Naive thymus-derived CD4-positive, alpha-beta T cell (primary cell): ENCODE measurements around the gene HPS3. TPM values are rescaled to one million over a fixed set of nuclear protein-coding genes. Genes with fewer than 3 reads are reported as not detected.

Experiments used
- ATAC-seq: fragments of 150-1000 bp; cut with Tn5 transposase; 2 replicates; pipeline ENCODE4 v1.10.0; 2021; ENCODE audit warnings: mild to moderate bottlenecking, moderate library complexity
- CTCF ChIA-PET: fragments of 350-600 bp; sonication (Branson Sonifier 250); formaldehyde crosslinking; loops from one replicate; lab custom pipeline; 2021; ENCODE audit warnings: antibody characterized with exemption; lab: Charles Lee
- POLR2A ChIA-PET: fragments of 350-600 bp; sonication (Branson Sonifier 250); formaldehyde crosslinking; loops from one replicate; lab custom pipeline; 2021; ENCODE audit warnings: antibody characterized with exemption, inconsistent platforms; lab: Charles Lee
- DNase-seq, 9 donors: peaks; one replicate each; pipeline versions ENCODE4 v3.0.0 to v3.0.0-alpha.2; 2020 to 2022; ENCODE audit warnings: mixed read lengths in 1 of 9
- H3K27ac ChIP-seq: one replicate; pipeline ENCODE4 v1.7.0; 2013; ENCODE audit warnings: mild to moderate bottlenecking, low read depth, low read length, moderate library complexity
- H3K27me3 ChIP-seq, 2 donors: one replicate each; pipeline ENCODE4 v1.7.0; 2013; ENCODE audit warnings: low read length in 2 of 2, mild to moderate bottlenecking in 2 of 2, moderate library complexity in 2 of 2; ENCODE audit not compliant: control insufficient read depth in 2 of 2, insufficient read depth in 2 of 2
- H3K36me3 ChIP-seq, 3 experiments: 1 replicate in 2 of 3; 2 replicates in 1 of 3; pipeline ENCODE4 v1.7.0; 2013; ENCODE audit warnings: low read length in 3 of 3, mild to moderate bottlenecking in 3 of 3, moderate library complexity in 1 of 3; ENCODE audit not compliant: insufficient read depth in 3 of 3, control insufficient read depth in 2 of 3
- H3K4me1 ChIP-seq, 2 donors: one replicate each; pipeline ENCODE4 v1.7.0; 2013; ENCODE audit warnings: low read length in 2 of 2, mild to moderate bottlenecking in 2 of 2, moderate library complexity in 1 of 2; ENCODE audit not compliant: control insufficient read depth in 2 of 2, insufficient read depth in 2 of 2
- H3K4me3 ChIP-seq: 2 replicates; pipeline ENCODE4 v1.7.0; 2013; ENCODE audit warnings: mild to moderate bottlenecking, low read length
- H3K9me3 ChIP-seq, 3 experiments: 1 replicate in 2 of 3; 2 replicates in 1 of 3; pipeline ENCODE4 v1.7.0; 2013; ENCODE audit warnings: low read length in 3 of 3; ENCODE audit not compliant: control insufficient read depth in 2 of 3
- H3K27ac Mint-ChIP-seq, 9 donors: one replicate each; pipeline ENCODE4 v1.8.0; 2020 to 2022; ENCODE audit warnings: mixed read lengths in 9 of 9, mild to moderate bottlenecking in 8 of 9, moderate library complexity in 5 of 9, inconsistent platforms in 2 of 9
- H3K27me3 Mint-ChIP-seq, 5 donors: one replicate each; pipeline ENCODE4 v1.8.0; 2021 to 2022; ENCODE audit warnings: mixed read lengths in 5 of 5, mild to moderate bottlenecking in 1 of 5
- H3K36me3 Mint-ChIP-seq, 5 donors: one replicate each; pipeline ENCODE4 v1.8.0; 2020 to 2022; ENCODE audit warnings: mixed read lengths in 5 of 5, mild to moderate bottlenecking in 3 of 5, inconsistent platforms in 1 of 5
- H3K4me1 Mint-ChIP-seq, 7 donors: one replicate each; pipeline ENCODE4 v1.8.0; 2020 to 2022; ENCODE audit warnings: mixed read lengths in 7 of 7, mild to moderate bottlenecking in 3 of 7, inconsistent platforms in 1 of 7
- H3K4me3 Mint-ChIP-seq, 10 donors: one replicate each; pipeline ENCODE4 v1.8.0; 2020 to 2022; ENCODE audit warnings: mild to moderate bottlenecking in 10 of 10, mixed read lengths in 10 of 10, moderate library complexity in 6 of 10, inconsistent platforms in 2 of 10
- H3K9me3 Mint-ChIP-seq, 11 donors: one replicate each; pipeline ENCODE4 v1.8.0; 2020 to 2022; ENCODE audit warnings: mixed read lengths in 11 of 11, mild to moderate bottlenecking in 4 of 11, inconsistent platforms in 1 of 11, moderate library complexity in 1 of 11
- intact Hi-C, 2 donors: fragments of 100-400 bp; cut with micrococcal nuclease; formaldehyde crosslinking; loops; one replicate each; pipeline ENCODE4 v1.15.1; 2023
- polyA plus RNA-seq, 2 donors: library from polyadenylated mRNA; unstranded; fragments of 300-500 nt; fragmentation: Illumina TruSeq; gene quantifications; one replicate each; pipeline ENCODE4 v1.2.3, GENCODE V29; 2021
- total RNA-seq, 6 experiments: library from RNA in 5 of 6; stranded (reverse) in 5 of 6; gene quantifications; 1 replicate in 5 of 6; 2 replicates in 1 of 6; pipeline ENCODE4 v1.2.3 and lab custom pipeline; 2021 to 2026

HPS3 gene
- total and polyA plus RNA-seq, 7 experiments from 2014 or later = 13.6 to 33.5 (median 24.3) TPM

GRCh38 chr3:149086232-149086988 is 43.0 kb upstream of the HPS3 start, which contains the start of gene HLTF:
Gene HLTF, minus strand, starts transcription at chr3:149086533. Its CDS starts 197 bp downstream, at chr3:149086336.
- Mint-ChIP-seq H3K4me1 (peaks cover 15 to 28% (median 22%) of the 10 kb centered on the region in 7 donors), H3K27me3 (no peaks in the 10 kb centered on the region)
- peak within 1 kb of the TSS; percentile 97 for H3K4me3 ChIP-seq

GRCh38 chr3:149087208-149087607 is 42.2 kb upstream of the HPS3 start:
- H3K36me3 Mint-ChIP-seq = peaks cover 0 to 7% (median 3%) of the 10 kb centered on the region in 5 donors

More at GRCh38 chr3:149086232-149086988, 43.0 kb upstream of the HPS3 start, which contains the start of gene HLTF:
- peaks cover 4 to 18% of the 10 kb centered on the region in 2 donors for H3K4me1 ChIP-seq
- Mint-ChIP-seq H3K9me3 (peaks cover 0 to 1% (median 0%) of the 10 kb centered on the region in 11 donors), H3K4me3 (peak within 1 kb of the TSS; percentile 84 to 100 (median 97)), H3K36me3 (peaks cover 0 to 9% (median 3%) of the 10 kb centered on the region in 5 donors), H3K27ac (peak within 1 kb of the TSS; percentile 54 to 95 (median 86))
- intact Hi-C loops = loop anchor here (1.0 to 10.0 kb wide), 12 partner anchors 34 to 1676 kb away; partner anchors contain the start of genes GYG1 (in 2 of the 2), HPS3 (in 2 of the 2), RNF13 (in 2 of the 2) and COMMD2 (in 1 of the 2)
- peak; percentile 99 for ATAC-seq
- no peaks in the 10 kb centered on the region for H3K9me3 ChIP-seq
- no peaks in the 10 kb centered on the region for H3K27me3 ChIP-seq
- peak within 1 kb of the TSS; percentile 64 for H3K27ac ChIP-seq
- H3K36me3 ChIP-seq = no peaks in the 10 kb centered on the region
- DNase-seq = peak; percentile 75 to 93 (median 90)
- ChIA-PET CTCF (interaction anchor here (0.6 kb wide), 1 partner anchor 9 kb away, joined by 3 read pairs; no protein-coding TSS in a partner anchor), POLR2A (interaction anchor here (1.7 kb wide), 1 partner anchor 94 kb away, joined by 4 read pairs; no protein-coding TSS in a partner anchor)

GRCh38 chr3:149089395-149089794 is 40.0 kb upstream of the HPS3 start:
- Histone ChIP-seq H3K4me1 (peaks cover 4 to 16% of the 10 kb centered on the region in 2 donors), H3K36me3 (no peaks in the 10 kb centered on the region), H3K9me3 (no peaks in the 10 kb centered on the region), H3K4me3 (no peak overlapping the region), H3K27ac (no peak overlapping the region), H3K27me3 (no peaks in the 10 kb centered on the region)
- ChIA-PET CTCF (no interaction called here), POLR2A (no interaction called here)
- H3K4me1 Mint-ChIP-seq = peaks cover 7 to 17% (median 14%) of the 10 kb centered on the region in 7 donors
- DNase-seq (no peak), ATAC-seq (no peak)
- H3K36me3 Mint-ChIP-seq = peaks cover 0 to 3% (median 0%) of the 10 kb centered on the region in 5 donors
- peak overlapping the region in 1 of 9 donors; percentile 14 for H3K27ac Mint-ChIP-seq
- H3K4me3 Mint-ChIP-seq = no peak overlapping the region
- no peaks in the 10 kb centered on the region for H3K27me3 Mint-ChIP-seq
- intact Hi-C loops = loop anchor here (5.0 to 10.0 kb wide), 4 partner anchors 37 to 1673 kb away; partner anchors contain the start of genes RNF13 (in 1 of the 2) and SIAH2 (in 1 of the 2)
- H3K9me3 Mint-ChIP-seq = peaks cover 0 to 1% (median 0%) of the 10 kb centered on the region in 11 donors

More at GRCh38 chr3:149087208-149087607, 42.2 kb upstream of the HPS3 start:
- DNase-seq = no peak
- ChIA-PET POLR2A (interaction anchor here (1.7 kb wide), 1 partner anchor 95 kb away, joined by 4 read pairs; no protein-coding TSS in a partner anchor), CTCF (interaction anchor here (0.6 kb wide), 1 partner anchor 10 kb away, joined by 3 read pairs; no protein-coding TSS in a partner anchor)
- no peaks in the 10 kb centered on the region for H3K27me3 ChIP-seq
- no peak overlapping the region for H3K4me3 ChIP-seq
- no peak for ATAC-seq
- H3K9me3 ChIP-seq = no peaks in the 10 kb centered on the region
- peaks cover 4 to 18% of the 10 kb centered on the region in 2 donors for H3K4me1 ChIP-seq
- H3K4me1 Mint-ChIP-seq = peaks cover 8 to 28% (median 19%) of the 10 kb centered on the region in 7 donors
- peak overlapping the region in 5 of 10 donors; percentile 84 to 100 (median 97) for H3K4me3 Mint-ChIP-seq
- intact Hi-C loops = loop anchor here (2.0 to 10.0 kb wide), 6 partner anchors 35 to 1675 kb away; partner anchors contain the start of genes RNF13 (in 2 of the 2) and SIAH2 (in 1 of the 2)
- H3K27ac ChIP-seq = no peak overlapping the region
- no peaks in the 10 kb centered on the region for H3K36me3 ChIP-seq
- H3K9me3 Mint-ChIP-seq = peaks cover 0 to 1% (median 0%) of the 10 kb centered on the region in 11 donors
- H3K27me3 Mint-ChIP-seq = no peaks in the 10 kb centered on the region
- H3K27ac Mint-ChIP-seq = peak overlapping the region in 1 of 9 donors; percentile 78

DNA sequence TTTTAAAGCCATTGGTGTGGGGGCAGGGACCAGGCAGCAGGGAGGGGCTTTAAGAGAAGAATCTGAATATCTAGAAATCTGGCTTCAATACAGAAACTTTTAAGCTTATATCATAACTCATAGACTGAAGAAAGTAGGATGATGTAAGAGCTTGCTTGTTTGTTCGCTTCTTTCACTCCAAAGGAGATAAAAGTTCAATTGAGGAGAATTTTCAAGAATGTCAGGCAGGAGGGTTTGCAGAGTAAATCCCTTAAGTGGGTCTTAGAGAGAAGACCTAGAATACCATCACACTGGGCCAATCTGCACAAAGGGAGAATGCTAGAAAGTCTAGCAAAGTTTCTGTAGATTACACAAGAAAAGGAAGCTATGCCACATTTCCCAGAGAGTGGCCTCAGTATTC is 39.0 kb upstream of the HPS3 start:
- H3K27ac ChIP-seq = no peak overlapping the region
- intact Hi-C loops = no loop called here
- Mint-ChIP-seq H3K4me1 (peaks cover 0 to 9% (median 6%) of the 10 kb centered on the region in 7 donors), H3K9me3 (peaks cover 0 to 1% (median 0%) of the 10 kb centered on the region in 11 donors), H3K27me3 (no peaks in the 10 kb centered on the region), H3K36me3 (peaks cover 0 to 2% (median 0%) of the 10 kb centered on the region in 5 donors), H3K4me3 (no peak overlapping the region), H3K27ac (no peak overlapping the region)
- ATAC-seq = no peak
- POLR2A ChIA-PET = no interaction called here
- H3K4me3 ChIP-seq = no peak overlapping the region
- DNase-seq = no peak
- no peaks in the 10 kb centered on the region for H3K9me3 ChIP-seq
- H3K4me1 ChIP-seq = peaks cover 4 to 7% of the 10 kb centered on the region in 2 donors
- CTCF ChIA-PET = no interaction called here
- H3K27me3 ChIP-seq = no peaks in the 10 kb centered on the region
- H3K36me3 ChIP-seq = no peaks in the 10 kb centered on the region

DNA sequence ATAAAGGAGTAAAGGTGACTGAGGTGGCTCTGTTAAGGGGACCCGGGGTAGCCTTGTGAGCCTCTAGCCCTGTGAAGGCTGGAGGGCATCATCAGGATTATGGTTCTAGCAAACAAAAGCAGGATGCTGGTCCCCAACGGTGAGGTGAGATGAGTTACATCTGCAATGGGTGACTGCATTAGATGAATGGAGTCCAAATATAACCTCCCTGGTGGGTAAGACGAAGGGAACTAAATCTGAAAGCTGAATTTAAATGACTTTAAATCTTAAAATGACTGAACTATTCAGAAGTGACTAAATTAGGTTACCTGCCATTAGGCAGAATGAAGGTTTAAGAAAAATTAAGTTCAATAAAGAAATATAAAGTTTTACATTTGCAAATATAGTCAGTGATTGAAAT is 38.5 kb upstream of the HPS3 start:
- H3K36me3 Mint-ChIP-seq = no peaks in the 10 kb centered on the region
- no peaks in the 10 kb centered on the region for H3K9me3 ChIP-seq
- H3K4me1 Mint-ChIP-seq = peaks cover 0 to 6% (median 4%) of the 10 kb centered on the region in 7 donors
- no peaks in the 10 kb centered on the region for H3K36me3 ChIP-seq
- CTCF ChIA-PET = no interaction called here
- peaks cover 4 to 5% of the 10 kb centered on the region in 2 donors for H3K4me1 ChIP-seq
- intact Hi-C loops = no loop called here
- H3K27ac ChIP-seq = no peak overlapping the region
- H3K4me3 ChIP-seq = no peak overlapping the region
- ATAC-seq (no peak), DNase-seq (no peak)
- no peaks in the 10 kb centered on the region for H3K27me3 ChIP-seq
- H3K4me3 Mint-ChIP-seq = no peak overlapping the region
- H3K27me3 Mint-ChIP-seq = no peaks in the 10 kb centered on the region
- H3K27ac Mint-ChIP-seq = no peak overlapping the region
- POLR2A ChIA-PET = no interaction called here
- peaks cover 0 to 1% (median 0%) of the 10 kb centered on the region in 11 donors for H3K9me3 Mint-ChIP-seq

GRCh38 chr3:149091983-149092382 is 37.5 kb upstream of the HPS3 start:
- DNase-seq (no peak), ATAC-seq (no peak)
- no peak overlapping the region for H3K27ac Mint-ChIP-seq
- H3K27ac ChIP-seq = no peak overlapping the region
- CTCF ChIA-PET = no interaction called here
- H3K27me3 ChIP-seq = no peaks in the 10 kb centered on the region
- no peaks in the 10 kb centered on the region for H3K36me3 Mint-ChIP-seq
- POLR2A ChIA-PET = interaction anchor here (1.2 kb wide), 1 partner anchor 22 kb away, joined by 4 read pairs; no protein-coding TSS in a partner anchor
- H3K9me3 Mint-ChIP-seq = no peaks in the 10 kb centered on the region
- peaks cover 0 to under 1% (median 0%) of the 10 kb centered on the region in 7 donors for H3K4me1 Mint-ChIP-seq
- H3K4me1 ChIP-seq = peaks cover 0 to 1% of the 10 kb centered on the region in 2 donors
- no peak overlapping the region for H3K4me3 ChIP-seq
- intact Hi-C loops = no loop called here
- H3K36me3 ChIP-seq = no peaks in the 10 kb centered on the region
- no peaks in the 10 kb centered on the region for H3K9me3 ChIP-seq
- no peak overlapping the region for H3K4me3 Mint-ChIP-seq
- H3K27me3 Mint-ChIP-seq = peaks cover 0 to 4% (median 0%) of the 10 kb centered on the region in 5 donors
